ENCODE measurements around the gene CALHM1. TPM values are rescaled to one million over a fixed set of nuclear protein-coding genes. Genes with fewer than 3 reads are reported as not detected.

Gene CALHM1
- total RNA-seq, 1 donor, result not detected

DNA sequence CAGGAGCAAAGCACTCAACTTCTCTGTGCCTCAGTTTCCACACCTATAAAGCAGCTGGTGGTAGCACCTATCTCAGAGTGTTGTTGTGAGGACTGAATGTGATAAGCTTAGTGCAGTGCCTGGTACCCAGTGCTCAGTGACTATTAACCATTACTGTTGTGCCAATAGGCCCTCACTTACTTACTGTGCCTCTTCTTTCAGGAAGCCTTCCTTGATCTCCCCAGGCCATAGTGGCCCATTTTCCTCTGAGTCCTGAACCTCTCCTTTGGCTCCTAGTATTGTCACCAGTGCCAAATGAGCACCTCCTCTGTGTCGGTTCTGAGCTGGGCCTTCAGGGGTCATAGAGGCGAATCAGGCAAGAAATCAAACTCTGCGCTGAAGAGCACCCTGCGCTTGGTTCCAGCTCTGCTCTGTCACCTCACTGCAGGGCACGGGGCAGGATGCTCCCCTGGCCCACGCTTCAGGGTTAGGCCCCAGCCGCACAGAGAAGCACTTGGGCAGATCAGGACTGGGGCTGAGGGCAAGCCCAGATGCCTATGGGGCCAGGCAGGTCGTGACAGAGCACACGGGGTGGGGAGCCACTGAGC is 2.5 kb downstream of the CALHM1 start:
- no peak for DNase-seq (ENCODE audit: low read depth)
- H3K4me3 ChIP-seq (ENCODE audit: low read depth, low read length), result no peak overlapping the region
- TF ChIP-seq, protein P1, sequence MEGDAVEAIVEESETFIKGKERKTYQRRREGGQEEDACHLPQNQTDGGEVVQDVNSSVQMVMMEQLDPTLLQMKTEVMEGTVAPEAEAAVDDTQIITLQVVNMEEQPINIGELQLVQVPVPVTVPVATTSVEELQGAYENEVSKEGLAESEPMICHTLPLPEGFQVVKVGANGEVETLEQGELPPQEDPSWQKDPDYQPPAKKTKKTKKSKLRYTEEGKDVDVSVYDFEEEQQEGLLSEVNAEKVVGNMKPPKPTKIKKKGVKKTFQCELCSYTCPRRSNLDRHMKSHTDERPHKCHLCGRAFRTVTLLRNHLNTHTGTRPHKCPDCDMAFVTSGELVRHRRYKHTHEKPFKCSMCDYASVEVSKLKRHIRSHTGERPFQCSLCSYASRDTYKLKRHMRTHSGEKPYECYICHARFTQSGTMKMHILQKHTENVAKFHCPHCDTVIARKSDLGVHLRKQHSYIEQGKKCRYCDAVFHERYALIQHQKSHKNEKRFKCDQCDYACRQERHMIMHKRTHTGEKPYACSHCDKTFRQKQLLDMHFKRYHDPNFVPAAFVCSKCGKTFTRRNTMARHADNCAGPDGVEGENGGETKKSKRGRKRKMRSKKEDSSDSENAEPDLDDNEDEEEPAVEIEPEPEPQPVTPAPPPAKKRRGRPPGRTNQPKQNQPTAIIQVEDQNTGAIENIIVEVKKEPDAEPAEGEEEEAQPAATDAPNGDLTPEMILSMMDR (IDR thresholded peaks at IDR 0.05; ENCODE audit: insufficient read depth, low read length), result no peak

DNA sequence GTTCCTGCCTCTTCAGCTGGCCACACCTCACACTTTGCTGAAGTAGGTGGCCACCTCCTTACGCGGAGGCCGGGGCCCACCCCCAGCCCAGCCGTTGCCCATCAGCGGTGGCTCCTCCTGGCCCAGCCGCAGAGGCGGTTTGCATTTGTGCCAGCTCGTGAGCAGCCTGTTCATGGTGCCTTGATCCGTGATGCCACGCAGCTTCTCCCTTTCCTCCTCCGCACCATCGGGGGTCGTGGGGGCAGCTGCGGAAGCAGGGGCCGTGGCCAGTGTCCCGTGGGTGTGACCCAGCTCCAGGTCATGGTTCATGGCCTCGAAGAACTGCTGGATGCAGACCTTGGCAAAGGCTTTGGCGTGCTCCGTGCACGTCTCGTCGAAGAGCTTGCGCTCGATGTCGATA is 3.5 kb downstream of the CALHM1 start:
- H3K4me3 ChIP-seq (ENCODE audit: low read depth, low read length), result no peak overlapping the region
- TF ChIP-seq, protein P1 (IDR thresholded peaks at IDR 0.05; ENCODE audit: insufficient read depth, low read length), result no peak
- DNase-seq (ENCODE audit: low read depth), result no peak

DNA sequence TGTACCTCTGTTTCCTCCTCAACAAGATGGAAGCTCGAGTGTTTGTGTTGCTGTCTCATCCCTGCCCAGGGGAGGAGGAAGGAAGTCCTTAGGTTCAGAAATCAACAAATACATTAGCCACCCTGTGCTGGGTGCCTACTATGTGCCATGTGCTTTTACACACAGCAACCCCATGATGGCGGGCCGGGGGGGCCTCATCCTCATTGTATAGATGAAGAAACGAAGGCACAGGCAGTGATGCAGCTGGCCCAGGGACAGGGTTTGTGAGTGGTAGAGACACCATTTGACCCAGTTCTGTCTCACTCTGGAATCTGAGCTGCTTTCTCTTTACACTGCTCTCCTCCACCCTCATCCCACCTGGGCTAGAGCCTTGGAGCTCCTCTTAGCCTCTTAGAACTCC is 4.7 kb downstream of the CALHM1 start:
- H3K4me3 ChIP-seq (ENCODE audit: low read depth, low read length), result no peak overlapping the region
- DNase-seq (ENCODE audit: low read depth), result no peak
- TF ChIP-seq, protein P1 (IDR thresholded peaks at IDR 0.05; ENCODE audit: insufficient read depth, low read length), result no peak

DNA sequence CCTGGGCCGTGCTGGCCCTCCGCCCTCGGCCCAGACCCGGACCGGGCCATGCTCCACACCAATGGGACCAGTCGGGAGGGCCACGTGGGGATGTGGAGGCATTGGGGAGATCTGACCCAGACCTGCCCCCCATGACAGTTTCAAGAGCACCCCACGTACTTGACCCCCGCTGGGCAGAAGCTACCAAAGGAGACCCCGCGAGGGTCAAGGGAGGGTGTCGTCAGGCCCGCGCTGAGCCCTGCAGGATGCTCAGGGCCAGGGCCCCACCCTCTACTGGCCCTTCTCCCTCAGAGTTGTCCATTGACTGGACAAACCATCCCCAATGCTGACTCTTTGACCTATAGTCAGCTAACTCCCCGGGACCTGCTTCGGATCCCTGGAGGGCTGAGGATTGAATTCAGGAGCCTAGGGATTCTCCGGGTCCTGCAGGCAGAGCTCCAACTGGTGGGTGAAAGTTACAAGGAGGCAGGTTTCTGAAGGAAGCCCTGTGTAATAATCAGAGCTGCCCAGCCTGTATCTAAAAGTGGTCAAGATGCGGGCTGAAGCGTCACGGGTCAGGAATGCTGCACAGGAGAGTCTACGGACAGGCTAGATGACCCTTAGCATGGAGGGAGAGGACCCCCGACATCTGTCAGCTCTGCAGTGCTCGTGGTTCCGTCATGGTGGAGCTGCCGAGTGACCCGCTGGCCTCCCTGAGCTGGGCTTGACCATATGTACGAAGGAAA is 6.0 kb downstream of the CALHM1 start:
- TF ChIP-seq, protein P1 (IDR thresholded peaks at IDR 0.05; ENCODE audit: insufficient read depth, low read length), result no peak
- DNase-seq (ENCODE audit: low read depth), result peak; percentile 31
- peak overlapping the region; percentile 87 for H3K4me3 ChIP-seq (ENCODE audit: low read depth, low read length)

DNA sequence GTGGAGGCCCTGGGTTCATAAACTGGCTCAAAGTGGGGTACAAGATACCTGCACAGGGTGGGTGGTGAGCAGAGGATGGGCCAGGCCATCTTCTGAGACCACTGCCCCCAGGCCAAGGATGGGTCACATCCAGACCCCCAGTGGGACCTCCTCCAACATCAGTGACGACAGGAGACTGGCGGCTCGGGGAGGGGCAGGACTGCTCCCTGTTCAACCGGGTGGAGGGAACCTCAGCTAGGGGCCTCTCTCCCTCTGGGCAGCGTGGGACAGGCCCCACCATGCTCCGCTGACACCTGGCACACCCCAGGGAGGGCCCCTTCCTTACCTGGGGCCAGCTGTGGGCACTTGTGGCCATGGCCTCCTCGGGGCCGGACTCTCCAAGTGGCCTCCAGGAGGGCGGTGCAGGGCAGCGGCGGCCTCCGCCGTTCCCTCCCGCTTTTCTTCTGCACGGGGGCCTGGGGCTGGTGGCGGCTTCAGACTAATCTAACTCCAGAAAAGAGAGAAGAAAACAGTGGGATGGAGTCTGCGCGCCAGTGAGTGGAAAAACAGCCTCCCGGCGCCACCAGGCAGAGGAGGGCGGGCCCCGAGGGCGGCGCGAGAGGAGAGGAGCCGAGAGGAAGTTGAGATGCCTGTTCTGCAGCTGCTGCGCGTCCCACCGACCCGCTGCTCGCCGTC is 6.7 kb downstream of the CALHM1 start, which contains the start of gene CALHM2:
TSS of gene CALHM2 (minus strand) at position 540 of the 675 bp plus-strand sequence. CDS start 2,429 bp downstream, outside the sequence.
- TF ChIP-seq, protein P1 (IDR thresholded peaks at IDR 0.05; ENCODE audit: insufficient read depth, low read length), result no peak
- peak within 1 kb of the TSS; percentile 87 for H3K4me3 ChIP-seq (ENCODE audit: low read depth, low read length)
- peak; percentile 55 for DNase-seq (ENCODE audit: low read depth)

DNA sequence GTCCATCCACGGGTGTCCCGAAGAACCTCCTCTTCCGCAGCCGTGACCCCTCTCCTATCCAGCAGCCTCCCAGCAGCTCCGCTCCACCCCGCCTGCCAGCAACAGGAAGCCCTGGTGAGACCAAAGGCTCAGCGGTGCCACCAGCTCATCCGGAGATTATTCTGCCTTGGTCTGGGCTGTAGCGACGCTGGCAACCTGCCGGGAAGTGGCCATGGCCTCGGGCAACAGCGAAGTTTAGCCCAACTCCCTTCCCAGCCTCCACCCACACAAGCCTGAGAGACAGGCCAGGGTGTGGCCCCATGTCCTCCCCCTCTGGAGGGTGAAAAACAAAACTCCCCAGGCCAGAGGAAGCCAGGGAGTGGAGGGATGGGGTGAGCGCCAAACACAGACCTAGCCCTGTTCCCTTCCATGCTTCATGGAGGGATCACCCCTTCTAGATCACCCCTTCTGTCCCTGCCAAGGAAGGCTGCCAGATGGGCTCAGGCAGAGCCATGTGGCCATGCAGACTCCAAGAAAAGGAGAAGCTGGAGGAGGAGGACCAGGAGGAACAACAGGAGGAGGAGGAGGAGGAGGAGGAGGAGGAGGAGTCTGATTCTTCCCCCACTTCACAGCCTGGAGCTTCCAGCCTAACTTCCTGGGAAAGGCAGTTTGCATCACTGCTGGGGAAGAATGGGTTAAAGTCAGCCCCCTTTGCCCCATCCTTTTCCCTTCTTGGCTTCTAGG is 7.4 kb downstream of the CALHM1 start:
- peak overlapping the region; percentile 87 for H3K4me3 ChIP-seq (ENCODE audit: low read depth, low read length)
- TF ChIP-seq, protein P1 (IDR thresholded peaks at IDR 0.05; ENCODE audit: insufficient read depth, low read length), result no peak
- peak; percentile 75 for DNase-seq (ENCODE audit: low read depth)

Data from fibroblast of the aortic adventitia (primary cell).